ENCODE data around the gene TBC1D1.

DNA sequence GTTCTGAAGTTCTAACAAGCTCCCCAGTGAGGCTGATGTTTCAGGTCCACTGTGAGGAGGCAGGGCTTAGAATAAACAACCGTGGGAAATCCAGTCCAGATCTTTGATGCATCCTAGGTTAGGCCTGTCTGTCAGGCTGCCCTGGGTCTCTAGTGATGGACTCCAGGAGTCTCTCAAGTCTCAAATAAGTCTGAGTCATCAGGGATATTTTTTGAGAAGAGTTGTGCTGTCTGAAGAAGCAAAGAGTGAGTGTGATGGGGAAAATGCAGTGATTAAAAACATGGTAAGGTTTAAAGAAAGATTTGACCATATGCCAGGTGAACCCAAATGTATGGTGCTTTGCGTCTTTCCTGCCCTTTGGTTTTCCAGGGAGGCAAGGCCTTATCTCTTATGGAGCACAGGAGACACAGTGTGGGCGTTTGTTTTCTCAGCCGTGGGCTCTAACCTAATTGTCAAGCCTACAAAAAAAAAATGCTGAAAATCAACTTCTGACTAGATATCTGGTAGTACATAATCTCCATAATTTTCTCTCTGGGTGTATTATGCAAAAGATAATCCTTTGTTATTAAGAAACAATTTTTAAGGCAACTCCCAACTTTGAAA, 170.0 kb downstream of the TBC1D1 start:
- no peak for TF ChIP-seq JUND (IDR thresholded peaks at IDR 0.05; ENCODE audit: low read length)
- TF ChIP-seq, protein P1, sequence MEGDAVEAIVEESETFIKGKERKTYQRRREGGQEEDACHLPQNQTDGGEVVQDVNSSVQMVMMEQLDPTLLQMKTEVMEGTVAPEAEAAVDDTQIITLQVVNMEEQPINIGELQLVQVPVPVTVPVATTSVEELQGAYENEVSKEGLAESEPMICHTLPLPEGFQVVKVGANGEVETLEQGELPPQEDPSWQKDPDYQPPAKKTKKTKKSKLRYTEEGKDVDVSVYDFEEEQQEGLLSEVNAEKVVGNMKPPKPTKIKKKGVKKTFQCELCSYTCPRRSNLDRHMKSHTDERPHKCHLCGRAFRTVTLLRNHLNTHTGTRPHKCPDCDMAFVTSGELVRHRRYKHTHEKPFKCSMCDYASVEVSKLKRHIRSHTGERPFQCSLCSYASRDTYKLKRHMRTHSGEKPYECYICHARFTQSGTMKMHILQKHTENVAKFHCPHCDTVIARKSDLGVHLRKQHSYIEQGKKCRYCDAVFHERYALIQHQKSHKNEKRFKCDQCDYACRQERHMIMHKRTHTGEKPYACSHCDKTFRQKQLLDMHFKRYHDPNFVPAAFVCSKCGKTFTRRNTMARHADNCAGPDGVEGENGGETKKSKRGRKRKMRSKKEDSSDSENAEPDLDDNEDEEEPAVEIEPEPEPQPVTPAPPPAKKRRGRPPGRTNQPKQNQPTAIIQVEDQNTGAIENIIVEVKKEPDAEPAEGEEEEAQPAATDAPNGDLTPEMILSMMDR (IDR thresholded peaks at IDR 0.05; ENCODE audit: control extremely low read depth in 1 of 3, insufficient read depth in 1 of 3, low read depth in 1 of 3, low read length in 3 of 3), result no peak
- TF ChIP-seq POLR2A (IDR thresholded peaks at IDR 0.05; ENCODE audit: control extremely low read depth in 1 of 2, low read depth in 2 of 2, low read length in 2 of 2), result no peak
- TF ChIP-seq GTF2F1 (IDR thresholded peaks at IDR 0.05; ENCODE audit: borderline replicate concordance, low read depth, low read length), result no peak
- no peak for TF ChIP-seq RAD21 (IDR thresholded peaks at IDR 0.05 in 1 of 2, conservative IDR thresholded peaks at IDR 0.05 in 1 of 2; ENCODE audit: low read depth in 2 of 2, low read length in 2 of 2)
- no peak for TF ChIP-seq POLR2AphosphoS5 (IDR thresholded peaks at IDR 0.05; ENCODE audit: low read depth, low read length)
- no peak for TF ChIP-seq EP300 (IDR thresholded peaks at IDR 0.05; ENCODE audit: borderline replicate concordance in 1 of 2, low read depth in 2 of 2, low read length in 2 of 2)
- TF ChIP-seq TCF12 (IDR thresholded peaks at IDR 0.05; ENCODE audit: low read depth, low read length), result no peak
- TF ChIP-seq TAF1 (IDR thresholded peaks at IDR 0.05; ENCODE audit: low read depth, low read length), result no peak
- TF ChIP-seq, protein P2, sequence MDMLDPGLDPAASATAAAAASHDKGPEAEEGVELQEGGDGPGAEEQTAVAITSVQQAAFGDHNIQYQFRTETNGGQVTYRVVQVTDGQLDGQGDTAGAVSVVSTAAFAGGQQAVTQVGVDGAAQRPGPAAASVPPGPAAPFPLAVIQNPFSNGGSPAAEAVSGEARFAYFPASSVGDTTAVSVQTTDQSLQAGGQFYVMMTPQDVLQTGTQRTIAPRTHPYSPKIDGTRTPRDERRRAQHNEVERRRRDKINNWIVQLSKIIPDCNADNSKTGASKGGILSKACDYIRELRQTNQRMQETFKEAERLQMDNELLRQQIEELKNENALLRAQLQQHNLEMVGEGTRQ (IDR thresholded peaks at IDR 0.05; ENCODE audit: low read length), result no peak
- no peak for TF ChIP-seq NRF1 (IDR thresholded peaks at IDR 0.05; ENCODE audit: low read depth, low read length)
- no peak for TF ChIP-seq GABPA (IDR thresholded peaks at IDR 0.05; ENCODE audit: borderline replicate concordance, insufficient read depth, low read length)
- no peak for TF ChIP-seq TEAD4 (IDR thresholded peaks at IDR 0.05; ENCODE audit: low read depth, low read length)
